Tibial nerve (tissue), 4 donors: ENCODE measurements around the gene ELP6. TPM values are rescaled to one million over a fixed set of nuclear protein-coding genes. Genes with fewer than 3 reads are reported as not detected.

Experiments used
- DNase-seq, 2 donors: peaks; one replicate each; pipeline ENCODE4 v3.0.0-alpha.2; 2019; ENCODE audit warnings: low spot score in 2 of 2
- H3K27ac ChIP-seq, 4 donors: fragments of 200-600 bp; sonication (generic) in 3 of 4; one replicate each; pipeline ENCODE4 v1.5.1; 2017 to 2019; ENCODE audit warnings: mild to moderate bottlenecking in 1 of 4
- H3K27me3 ChIP-seq, 2 donors: fragments of 200-600 bp; sonication (generic) in 1 of 2; one replicate each; pipeline versions ENCODE4 v1.5.1 to v1.6.0; 2017 to 2019
- H3K36me3 ChIP-seq, 3 donors: fragments of 200-600 bp; sonication (generic); one replicate each; pipeline ENCODE4 v1.5.1; 2018 to 2019
- H3K4me1 ChIP-seq, 4 donors: fragments of 200-600 bp; sonication (generic) in 3 of 4; one replicate each; pipeline ENCODE4 v1.5.1; 2017 to 2019
- H3K4me3 ChIP-seq, 4 donors: fragments of 200-600 bp; sonication (generic) in 3 of 4; one replicate each; pipeline ENCODE4 v1.5.1; 2017 to 2019; ENCODE audit warnings: mild to moderate bottlenecking in 1 of 4, moderate library complexity in 1 of 4
- H3K9me3 ChIP-seq, 4 donors: fragments of 200-600 bp; sonication (generic) in 3 of 4; one replicate each; pipeline ENCODE4 v1.5.1; 2017 to 2019
- EP300 ChIP-seq, 2 donors: sonication (generic); formaldehyde crosslinking; IDR thresholded peaks; one replicate each; pipeline ENCODE4 v1.6.1; 2017; ENCODE audit warnings: antibody characterized with exemption in 2 of 2, mild to moderate bottlenecking in 1 of 2
- POLR2A ChIP-seq, 2 donors: fragments of 450-650 bp; IDR thresholded peaks; one replicate each; pipeline ENCODE4 v1.6.1; 2017; ENCODE audit warnings: antibody characterized with exemption in 2 of 2, mild to moderate bottlenecking in 2 of 2, moderate library complexity in 2 of 2
- WGBS, 2 donors: methylation state at CpG; one replicate each; pipeline ENCODE4 v1.1.5; 2018; 5-methylcytosine and 5-hydroxymethylcytosine counted together
- total RNA-seq, 4 donors: library from RNA; depleted of rRNA; stranded (reverse); fragments of >200 nt; gene quantifications; one replicate each; pipeline ENCODE4 v1.1.0, GENCODE V29; 2016
- TF ChIP-seq, protein P1 (sequence below), 5 experiments: fragments of 200-600 bp in 3 of 5; fragments of 450-650 bp in 2 of 5; sonication (generic) in 3 of 5; IDR thresholded peaks; one replicate each; pipeline ENCODE4 v1.5.1; 2016 to 2019; ENCODE audit warnings: antibody characterized with exemption in 5 of 5, mild to moderate bottlenecking in 3 of 5, moderate library complexity in 2 of 5

Gene ELP6, protein sequence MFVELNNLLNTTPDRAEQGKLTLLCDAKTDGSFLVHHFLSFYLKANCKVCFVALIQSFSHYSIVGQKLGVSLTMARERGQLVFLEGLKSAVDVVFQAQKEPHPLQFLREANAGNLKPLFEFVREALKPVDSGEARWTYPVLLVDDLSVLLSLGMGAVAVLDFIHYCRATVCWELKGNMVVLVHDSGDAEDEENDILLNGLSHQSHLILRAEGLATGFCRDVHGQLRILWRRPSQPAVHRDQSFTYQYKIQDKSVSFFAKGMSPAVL
- 10 to 100 TPM; 19.9 to 25.5 (median 22.7) TPM for total RNA-seq

DNA sequence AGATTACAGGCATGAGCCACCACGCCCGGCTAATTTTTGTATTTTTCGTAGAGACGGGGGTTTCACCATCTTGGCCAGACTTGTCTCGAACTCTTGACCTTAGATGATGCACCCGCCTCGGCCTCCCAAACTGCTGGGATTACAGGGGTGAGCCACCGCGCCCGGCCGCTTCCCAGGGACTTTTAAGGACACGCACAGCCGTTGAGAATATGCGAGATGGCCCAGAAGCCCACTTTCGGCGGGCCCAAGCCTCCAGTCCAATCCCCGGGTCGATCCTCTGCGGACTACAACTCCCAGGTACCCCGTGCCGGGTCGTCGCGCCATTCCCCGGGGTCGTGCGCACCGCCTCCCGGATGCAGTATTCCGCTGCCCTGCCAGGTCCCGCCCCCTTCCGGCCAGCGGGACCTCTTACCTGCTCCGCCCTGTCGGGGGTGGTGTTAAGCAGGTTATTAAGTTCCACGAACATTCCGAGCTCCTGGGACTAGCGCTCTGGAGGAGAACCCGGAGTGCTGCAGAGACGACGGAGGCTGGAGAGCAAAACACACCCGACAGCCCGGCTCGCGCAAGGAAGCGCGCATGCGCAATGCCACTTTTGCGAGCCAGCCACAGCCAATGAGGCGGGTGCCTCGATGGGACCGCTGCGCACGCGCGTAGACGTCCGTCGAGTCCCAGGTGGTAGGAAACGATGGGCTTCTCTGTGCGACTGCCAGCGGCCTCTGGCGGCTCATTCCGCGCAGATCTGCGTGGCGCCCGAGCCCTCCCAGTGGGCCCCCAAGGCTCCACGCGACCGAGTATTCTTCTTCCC, at the start of gene ELP6:
Gene ELP6 (minus strand): TSS at position 588 of the 805 bp plus-strand sequence. CDS start 122 bp downstream, at position 466.
- TF ChIP-seq EP300 (IDR thresholded peaks at IDR 0.05) (peak; percentile 86 to 95), POLR2A (IDR thresholded peaks at IDR 0.05) (peak in 1 of 2 donors; percentile 62)
- TF ChIP-seq, protein P1, sequence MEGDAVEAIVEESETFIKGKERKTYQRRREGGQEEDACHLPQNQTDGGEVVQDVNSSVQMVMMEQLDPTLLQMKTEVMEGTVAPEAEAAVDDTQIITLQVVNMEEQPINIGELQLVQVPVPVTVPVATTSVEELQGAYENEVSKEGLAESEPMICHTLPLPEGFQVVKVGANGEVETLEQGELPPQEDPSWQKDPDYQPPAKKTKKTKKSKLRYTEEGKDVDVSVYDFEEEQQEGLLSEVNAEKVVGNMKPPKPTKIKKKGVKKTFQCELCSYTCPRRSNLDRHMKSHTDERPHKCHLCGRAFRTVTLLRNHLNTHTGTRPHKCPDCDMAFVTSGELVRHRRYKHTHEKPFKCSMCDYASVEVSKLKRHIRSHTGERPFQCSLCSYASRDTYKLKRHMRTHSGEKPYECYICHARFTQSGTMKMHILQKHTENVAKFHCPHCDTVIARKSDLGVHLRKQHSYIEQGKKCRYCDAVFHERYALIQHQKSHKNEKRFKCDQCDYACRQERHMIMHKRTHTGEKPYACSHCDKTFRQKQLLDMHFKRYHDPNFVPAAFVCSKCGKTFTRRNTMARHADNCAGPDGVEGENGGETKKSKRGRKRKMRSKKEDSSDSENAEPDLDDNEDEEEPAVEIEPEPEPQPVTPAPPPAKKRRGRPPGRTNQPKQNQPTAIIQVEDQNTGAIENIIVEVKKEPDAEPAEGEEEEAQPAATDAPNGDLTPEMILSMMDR (IDR thresholded peaks at IDR 0.05): peak; percentile 10 to 73 (median 42)
- Histone ChIP-seq H3K27me3 (no peaks in the 10 kb centered on the region), H3K4me1 (peaks cover 0 to 13% (median 0%) of the 10 kb centered on the region in 4 donors), H3K36me3 (peaks cover 0 to 25% (median 0%) of the 10 kb centered on the region in 3 donors), H3K4me3 (peak within 1 kb of the TSS; percentile 56 to 86 (median 66)), H3K9me3 (no peaks in the 10 kb centered on the region), H3K27ac (peak within 1 kb of the TSS; percentile 87 to 99 (median 92))
- 0 to 1% methylated on average over 44 to 51 of the region's 71 CpGs for whole genome bisulfite sequencing, 2 donors
- peak; percentile 91 to 92 for DNase-seq

DNA sequence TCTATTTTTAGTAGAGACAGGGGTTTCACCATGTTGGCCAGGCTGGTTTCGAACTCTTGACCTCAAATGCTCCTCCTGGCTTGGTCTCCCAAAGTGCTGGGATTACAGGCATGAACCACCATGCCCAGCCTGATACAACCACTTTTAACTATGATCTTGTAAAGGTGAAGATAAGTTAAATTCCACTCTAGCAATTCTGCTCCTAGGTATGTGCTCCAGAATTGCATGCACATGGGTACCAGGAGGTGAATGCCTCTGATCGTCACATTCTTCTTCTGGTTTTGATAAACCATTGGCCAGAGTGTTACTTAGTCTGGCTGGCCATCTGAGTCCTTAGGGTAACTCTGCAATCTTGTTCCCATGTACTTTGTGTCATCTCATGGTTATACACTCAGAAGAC, 42.8 kb upstream of the ELP6 start:
- Histone ChIP-seq H3K36me3 (no peaks in the 10 kb centered on the region), H3K4me1 (no peaks in the 10 kb centered on the region), H3K4me3 (no peak overlapping the region), H3K27ac (no peak overlapping the region), H3K27me3 (no peaks in the 10 kb centered on the region), H3K9me3 (peaks cover 0 to 7% (median 0%) of the 10 kb centered on the region in 4 donors)
- no peak for DNase-seq
- TF ChIP-seq POLR2A (IDR thresholded peaks at IDR 0.05) (no peak), EP300 (IDR thresholded peaks at IDR 0.05) (no peak)
- TF ChIP-seq, protein P1 (IDR thresholded peaks at IDR 0.05): no peak
- WGBS, 2 donors: 88 to 97% methylated on average over 2 of the region's 2 CpGs

DNA sequence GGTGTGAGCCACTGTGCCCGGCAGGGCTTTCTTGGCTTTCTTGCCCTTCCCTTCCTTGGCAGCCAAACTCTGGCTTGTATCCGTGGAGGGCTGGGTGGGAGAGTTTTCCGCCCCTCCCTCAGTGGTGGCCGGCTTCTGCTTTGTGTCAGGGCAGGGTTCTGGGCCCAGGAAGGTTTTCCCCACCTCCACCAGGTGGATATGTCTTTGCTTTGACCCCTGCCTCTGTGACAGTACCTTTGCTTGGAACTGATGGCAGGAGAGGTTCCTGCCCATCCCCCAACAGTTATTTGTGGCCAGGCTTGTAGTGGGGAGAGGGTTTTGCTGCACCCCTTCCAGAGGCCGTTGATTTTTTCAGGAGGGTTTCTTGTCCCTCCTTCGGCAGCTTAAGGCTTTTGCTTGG, 40.8 kb upstream of the ELP6 start:
- H3K27me3 ChIP-seq: no peaks in the 10 kb centered on the region
- WGBS, 2 donors: 77 to 83% methylated on average over 6 of the region's 6 CpGs
- no peaks in the 10 kb centered on the region for H3K4me1 ChIP-seq
- no peaks in the 10 kb centered on the region for H3K36me3 ChIP-seq
- no peak for DNase-seq
- H3K27ac ChIP-seq: no peak overlapping the region
- H3K9me3 ChIP-seq: peaks cover 0 to 7% (median 0%) of the 10 kb centered on the region in 4 donors
- H3K4me3 ChIP-seq: no peak overlapping the region
- TF ChIP-seq, protein P1 (IDR thresholded peaks at IDR 0.05): no peak
- TF ChIP-seq EP300 (IDR thresholded peaks at IDR 0.05): no peak
- no peak for TF ChIP-seq POLR2A (IDR thresholded peaks at IDR 0.05)

DNA sequence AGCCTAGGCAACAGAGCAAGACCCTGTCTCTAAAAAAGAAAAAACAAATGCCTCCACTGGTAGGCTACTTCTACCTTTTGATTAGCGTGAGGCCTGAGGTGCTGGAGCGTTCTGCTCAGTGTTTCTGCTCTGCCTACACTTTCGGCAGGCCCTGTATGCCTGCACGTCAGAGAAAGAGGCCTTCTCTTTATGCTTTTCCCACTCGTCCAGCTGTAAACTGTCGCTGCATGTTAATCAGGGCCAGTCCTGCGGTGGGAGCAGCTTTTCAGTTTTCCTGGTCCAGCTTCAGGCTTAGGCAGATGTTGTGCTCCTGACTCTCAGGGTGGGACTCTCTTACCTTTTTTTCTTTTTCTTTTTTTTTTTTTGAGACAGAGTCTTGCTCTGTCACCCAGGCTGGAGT, 39.9 kb upstream of the ELP6 start:
- Histone ChIP-seq H3K4me1 (no peaks in the 10 kb centered on the region), H3K27me3 (no peaks in the 10 kb centered on the region), H3K27ac (no peak overlapping the region), H3K36me3 (no peaks in the 10 kb centered on the region), H3K9me3 (peaks cover 0 to 7% (median 0%) of the 10 kb centered on the region in 4 donors), H3K4me3 (no peak overlapping the region)
- TF ChIP-seq POLR2A (IDR thresholded peaks at IDR 0.05) (no peak), EP300 (IDR thresholded peaks at IDR 0.05) (no peak)
- TF ChIP-seq, protein P1 (IDR thresholded peaks at IDR 0.05): no peak
- no peak for DNase-seq
- WGBS, 2 donors: 64 to 73% methylated on average over 7 of the region's 7 CpGs
